ENCODE data around the gene U2AF1L4. TPM values are rescaled to one million over a fixed set of nuclear protein-coding genes. Genes with fewer than 3 reads are reported as not detected.

The U2AF1L4 gene
- total and polyA plus RNA-seq, 7 donors, result 12.3 to 28.7 (median 18.7) TPM

- Histone ChIP-seq H3K27ac (no peak overlapping the region), H3K9me3 (no peaks in the 10 kb centered on the region), H3K36me3 (ENCODE audit: insufficient read depth in 1 of 2, low read depth in 1 of 2) (peaks cover 16 to 99% of the 10 kb centered on the region in 2 donors), H3K4me3 (no peak overlapping the region), H3K27me3 (ENCODE audit: insufficient read depth in 3 of 3, low read length in 2 of 3) (no peaks in the 10 kb centered on the region), H3K4me1 (no peaks in the 10 kb centered on the region)
- ATAC-seq (no peak), DNase-seq (peak in 1 of 2 donors; percentile 50)
- TF ChIP-seq CTCF (IDR thresholded peaks at IDR 0.05), result no peak
- WGBS, 3 donors, result 92 to 95% (median 94%) methylated on average over 18 of the region's 18 CpGs
- intact Hi-C loops (cut with DNase I), result no loop called here
These were observed 14.9 kb downstream of the U2AF1L4 start for GRCh38 chr19:35730326-35730725.

- Histone ChIP-seq H3K4me3 (no peak overlapping the region), H3K4me1 (no peaks in the 10 kb centered on the region), H3K27ac (no peak overlapping the region), H3K9me3 (no peaks in the 10 kb centered on the region), H3K36me3 (ENCODE audit: insufficient read depth in 1 of 2, low read depth in 1 of 2) (peaks cover 16 to 99% of the 10 kb centered on the region in 2 donors), H3K27me3 (ENCODE audit: insufficient read depth in 3 of 3, low read length in 2 of 3) (no peaks in the 10 kb centered on the region)
- 91 to 95% (median 92%) methylated on average over 11 of the region's 11 CpGs for WGBS, 3 donors
- intact Hi-C loops (cut with DNase I), result no loop called here
- ATAC-seq (no peak), DNase-seq (peak in 1 of 2 donors; percentile 47)
- no peak for TF ChIP-seq CTCF (IDR thresholded peaks at IDR 0.05)
These were observed 15.5 kb downstream of the U2AF1L4 start for GRCh38 chr19:35729763-35730162.

GRCh38 chr19:35729021-35729420 lies 16.2 kb downstream of the U2AF1L4 start:
- H3K4me3 ChIP-seq, result no peak overlapping the region
- ATAC-seq (no peak), DNase-seq (peak in 1 of 2 donors; percentile 40)
- H3K27me3 ChIP-seq (ENCODE audit: insufficient read depth in 3 of 3, low read length in 2 of 3), result no peaks in the 10 kb centered on the region
- H3K4me1 ChIP-seq, result no peaks in the 10 kb centered on the region
- TF ChIP-seq CTCF (IDR thresholded peaks at IDR 0.05), result no peak
- intact Hi-C loops (cut with DNase I), result no loop called here
- no peaks in the 10 kb centered on the region for H3K9me3 ChIP-seq
- H3K27ac ChIP-seq, result no peak overlapping the region
- 85 to 88% (median 87%) methylated on average over 18 of the region's 18 CpGs for WGBS, 3 donors
- H3K36me3 ChIP-seq (ENCODE audit: insufficient read depth in 1 of 2, low read depth in 1 of 2), result peaks cover 19 to 99% of the 10 kb centered on the region in 2 donors

- intact Hi-C loops (cut with DNase I), result no loop called here
- Histone ChIP-seq H3K9me3 (no peaks in the 10 kb centered on the region), H3K4me1 (no peaks in the 10 kb centered on the region), H3K4me3 (no peak overlapping the region), H3K36me3 (ENCODE audit: insufficient read depth in 1 of 2, low read depth in 1 of 2) (peaks cover 19 to 99% of the 10 kb centered on the region in 2 donors), H3K27me3 (ENCODE audit: insufficient read depth in 3 of 3, low read length in 2 of 3) (no peaks in the 10 kb centered on the region), H3K27ac (no peak overlapping the region)
- no peak for ATAC-seq
- 90 to 94% (median 93%) methylated on average over 19 of the region's 19 CpGs for WGBS, 3 donors
- DNase-seq, result no peak
- TF ChIP-seq CTCF (IDR thresholded peaks at IDR 0.05), result no peak
These were observed 17.1 kb downstream of the U2AF1L4 start for GRCh38 chr19:35727956-35728706.
